HG03442 (cell line): Measurements from ENCODE around the gene PROX2.

Source experiments
- ATAC-seq: cut with Tn5 transposase; IDR thresholded peaks from one replicate; pipeline ENCODE4 v1.9.1; 2021; ENCODE audit warnings: mild to moderate bottlenecking, moderate library complexity; ENCODE audit not compliant: unreplicated experiment

The PROX2 gene

GRCh38 chr14:74882103-74882920, 6.4 kb upstream of the PROX2 start:
- ATAC-seq: peak; percentile 40

DNA sequence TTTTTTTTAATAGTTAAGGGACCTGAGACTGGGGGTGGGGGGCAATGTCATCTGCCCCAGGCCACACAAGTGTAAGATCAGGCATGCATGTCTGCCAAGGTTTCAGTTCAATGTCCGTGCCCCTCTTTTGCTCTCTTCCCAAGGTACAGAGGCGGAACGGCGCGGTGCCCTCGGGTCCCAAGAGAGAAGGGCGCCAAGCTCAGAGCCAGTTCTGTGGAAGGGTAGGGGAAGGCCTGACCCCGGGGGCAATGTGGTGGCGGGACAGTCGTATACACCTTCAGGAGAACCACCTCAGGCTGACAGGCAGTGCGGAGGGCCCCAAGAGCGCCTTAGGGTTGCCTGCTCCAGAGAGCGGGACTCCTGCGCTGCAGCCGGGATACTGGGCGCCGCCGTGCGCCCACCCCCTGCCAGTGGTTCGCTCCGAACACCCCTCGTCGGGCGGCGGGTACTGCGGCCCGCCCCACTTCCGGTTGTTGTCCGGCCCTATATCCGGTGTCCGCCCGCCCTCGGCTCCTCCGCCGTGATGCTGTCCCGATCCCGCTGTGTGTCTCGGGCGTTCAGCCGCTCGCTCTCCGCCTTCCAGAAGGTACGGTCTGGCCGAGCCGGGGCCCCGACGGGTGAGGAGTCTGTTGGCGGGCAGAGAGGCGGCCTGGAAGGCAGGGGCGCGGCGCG, 5.6 kb upstream of the PROX2 start, which contains the start of gene DLST:
DLST (plus strand) TSS at position 486 of the 672 bp plus-strand sequence; CDS start at position 524, 38 bp downstream.
- ATAC-seq: peak; percentile 88

DNA sequence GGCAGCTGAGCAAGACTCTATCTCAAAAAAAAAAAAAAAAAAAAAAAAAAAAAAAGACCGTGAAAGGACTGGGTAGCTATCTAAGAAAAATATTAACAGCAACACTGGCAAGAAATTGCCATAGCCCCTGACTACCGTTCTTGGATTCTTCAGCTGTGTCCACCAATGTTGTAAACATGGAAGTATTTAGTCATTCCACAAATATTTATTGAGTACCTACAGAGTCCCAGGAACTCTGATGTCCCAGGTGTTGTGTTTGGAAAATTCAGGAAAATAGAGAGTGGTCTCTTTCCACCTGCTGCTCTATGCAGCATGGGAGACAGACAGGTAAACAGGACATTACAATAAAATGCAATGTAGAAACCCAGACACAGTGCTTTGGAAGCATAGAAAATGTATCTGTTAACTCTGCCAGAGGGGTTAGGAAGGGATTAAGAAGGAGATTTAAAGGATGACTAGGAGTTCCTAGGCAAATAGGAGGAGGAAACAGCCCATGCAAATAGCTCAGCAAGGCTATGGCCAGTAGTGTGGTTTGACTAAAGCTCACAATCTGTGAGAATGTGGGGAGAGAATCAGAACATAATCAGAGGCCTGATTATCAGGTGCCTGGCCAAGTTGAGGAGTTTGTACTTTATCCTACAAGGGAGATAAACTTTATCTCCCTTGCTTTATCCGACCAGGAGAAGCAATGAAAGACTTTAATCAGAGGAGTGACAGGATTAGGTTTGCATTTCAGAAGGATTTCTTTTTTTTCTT, 3.7 kb upstream of the PROX2 start:
- ATAC-seq: no peak

DNA sequence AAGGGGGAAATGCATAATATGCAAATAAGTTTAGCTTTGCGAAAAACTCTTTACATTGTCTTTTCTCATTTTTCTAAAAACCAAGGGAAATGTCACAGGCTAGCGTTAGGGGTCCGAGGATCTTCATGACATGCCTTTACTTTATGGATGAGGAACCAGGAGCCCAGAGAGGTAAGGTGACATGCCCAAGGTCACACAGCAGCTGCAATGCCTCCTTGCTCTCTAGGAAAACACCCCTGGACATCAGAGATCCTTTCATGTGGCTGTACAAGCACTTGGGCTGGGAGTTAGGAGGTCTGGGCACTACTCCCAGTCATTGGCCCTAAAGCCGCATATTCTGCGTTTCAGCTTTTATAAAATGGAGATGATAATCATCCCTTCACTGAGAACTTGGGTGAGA, 741 bp downstream of the PROX2 start:
- no peak for ATAC-seq

DNA sequence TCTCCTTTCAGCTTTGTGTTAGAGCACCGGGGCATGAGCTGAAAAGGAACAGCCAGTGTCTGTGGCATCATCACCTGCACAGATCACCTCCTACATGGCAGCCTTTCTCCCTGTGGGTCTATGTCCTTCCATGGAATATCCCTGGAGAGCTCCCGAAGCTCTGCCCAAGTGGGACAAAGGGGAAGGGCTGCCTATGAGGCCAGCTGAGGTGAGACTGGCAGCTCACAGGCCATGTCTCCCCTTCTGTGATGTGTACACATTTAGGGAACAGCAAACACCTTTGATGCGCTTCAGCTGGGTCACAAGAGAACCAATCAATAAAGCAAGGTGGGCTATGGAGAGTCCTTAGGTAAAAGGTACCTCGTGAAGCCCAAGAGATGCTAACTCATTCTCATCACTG, 4.1 kb downstream of the PROX2 start:
- ATAC-seq: no peak

DNA sequence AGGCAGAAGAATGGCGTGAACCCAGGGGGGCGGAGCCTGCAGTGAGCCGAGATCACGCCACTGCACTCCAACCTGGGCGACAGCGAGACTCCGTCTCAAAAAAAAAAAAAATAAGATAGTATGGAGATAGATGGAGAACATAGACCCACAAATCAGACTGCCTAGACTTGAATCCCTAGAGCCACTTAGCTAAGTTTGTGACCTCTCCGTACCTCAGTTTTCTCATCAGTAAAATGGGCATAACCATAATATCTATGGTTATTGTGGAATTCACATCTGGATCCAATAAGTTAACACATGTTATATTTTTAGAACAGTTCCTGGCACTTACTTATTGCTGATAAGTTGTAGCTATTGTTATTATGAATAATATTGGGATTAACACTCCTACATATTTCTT, 7.2 kb downstream of the PROX2 start:
- no peak for ATAC-seq

GRCh38 chr14:74867673-74868072, 8.3 kb downstream of the PROX2 start:
- ATAC-seq: no peak

GRCh38 chr14:74866708-74867389, 9.1 kb downstream of the PROX2 start:
- no peak for ATAC-seq

DNA sequence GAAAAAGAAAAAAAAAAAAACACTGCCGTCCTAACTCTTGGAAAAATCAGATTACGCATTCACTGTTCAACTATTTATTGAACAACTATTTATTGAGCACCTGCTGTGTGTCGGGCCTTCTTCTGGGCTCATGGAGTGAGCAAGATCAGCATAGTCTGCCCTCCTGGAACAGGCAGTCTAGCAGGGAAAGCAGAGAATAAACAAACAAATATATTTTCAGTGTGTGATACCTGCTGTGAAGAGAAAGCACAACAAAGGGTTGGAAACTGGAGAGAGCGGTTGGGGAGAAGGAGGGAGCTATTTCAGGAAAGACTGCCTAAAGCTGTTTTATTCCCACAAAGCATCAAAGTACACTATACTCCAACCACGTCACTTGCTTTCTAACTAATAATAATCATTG, 10.8 kb downstream of the PROX2 start:
- ATAC-seq: no peak

DNA sequence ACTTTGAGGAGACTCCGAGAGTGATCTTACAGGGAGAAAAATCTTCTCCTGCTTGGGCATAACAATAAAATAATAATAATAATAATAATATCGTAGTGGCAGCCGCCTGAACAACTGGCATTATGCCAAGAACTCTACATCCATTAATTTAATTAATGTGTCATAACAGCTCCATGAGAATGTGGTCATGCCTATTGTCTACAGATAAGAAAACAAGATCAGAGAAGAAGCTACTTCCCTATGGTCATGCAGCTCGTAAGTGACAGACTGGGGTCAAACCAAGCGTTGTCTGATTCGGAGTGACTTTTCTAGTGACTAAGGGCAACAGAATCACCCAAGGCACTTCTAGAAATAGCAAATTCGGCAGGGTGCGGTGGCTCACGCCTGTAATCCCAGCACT, 11.7 kb downstream of the PROX2 start:
- ATAC-seq: no peak

- ATAC-seq: no peak
Observed at GRCh38 chr14:74863274-74863673, 12.7 kb downstream of the PROX2 start.

DNA sequence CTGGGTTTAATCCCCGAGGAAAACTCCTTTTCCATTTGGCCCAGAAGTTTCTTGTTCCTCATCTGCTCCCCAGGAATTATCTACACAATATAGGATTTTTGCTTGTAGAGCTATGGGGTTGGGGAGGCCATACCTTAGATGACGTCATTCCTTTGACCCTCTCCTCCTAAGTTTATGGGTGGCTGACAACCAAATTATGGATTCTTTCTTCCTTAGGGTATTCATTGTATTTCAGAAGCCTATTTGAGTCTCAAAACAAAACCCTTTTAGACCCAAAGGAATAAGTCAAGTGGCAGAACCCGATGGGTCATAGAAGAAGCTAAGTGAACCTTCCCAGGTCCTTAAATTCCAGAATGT, 14.2 kb downstream of the PROX2 start:
- ATAC-seq: no peak

DNA sequence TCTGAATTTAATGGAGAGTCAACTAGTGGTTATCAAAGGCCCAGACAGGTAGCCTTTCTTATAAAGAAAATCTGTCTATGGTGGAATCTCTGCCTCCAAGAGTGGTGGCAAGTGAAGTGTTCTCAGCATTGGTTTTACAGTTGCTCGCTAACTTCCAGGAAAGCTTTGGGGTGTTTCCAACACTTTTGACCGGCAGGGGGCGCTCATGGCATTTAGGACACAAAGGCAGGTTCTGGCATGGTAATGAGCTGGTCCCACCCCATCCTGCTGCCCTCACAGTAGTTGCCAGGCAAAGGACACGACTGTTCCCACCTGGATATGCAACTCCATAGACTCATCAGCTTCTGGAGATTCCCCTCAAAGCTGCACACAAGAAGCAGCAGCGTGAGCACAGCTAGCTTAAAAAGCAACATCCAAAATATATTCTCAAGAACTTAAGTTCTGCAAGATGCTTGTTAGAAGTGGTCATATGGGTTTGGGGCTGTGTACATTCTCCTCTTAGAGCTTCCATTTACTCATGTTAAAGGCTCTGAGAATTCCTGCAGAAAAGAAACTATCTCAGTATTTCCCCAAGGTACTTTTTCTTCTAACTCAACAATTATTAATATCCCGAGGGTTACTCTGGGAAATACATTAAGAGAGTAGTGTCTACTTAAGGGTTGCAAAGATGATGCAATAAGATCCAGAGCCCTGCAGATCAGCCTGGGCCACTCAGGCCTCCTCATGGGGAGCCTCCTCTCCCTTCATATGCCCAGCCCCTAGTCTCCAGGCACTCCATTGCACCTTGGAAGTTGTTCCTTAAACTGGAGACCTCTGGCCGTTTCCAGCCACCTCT, 14.8 kb downstream of the PROX2 start:
- ATAC-seq: no peak

DNA sequence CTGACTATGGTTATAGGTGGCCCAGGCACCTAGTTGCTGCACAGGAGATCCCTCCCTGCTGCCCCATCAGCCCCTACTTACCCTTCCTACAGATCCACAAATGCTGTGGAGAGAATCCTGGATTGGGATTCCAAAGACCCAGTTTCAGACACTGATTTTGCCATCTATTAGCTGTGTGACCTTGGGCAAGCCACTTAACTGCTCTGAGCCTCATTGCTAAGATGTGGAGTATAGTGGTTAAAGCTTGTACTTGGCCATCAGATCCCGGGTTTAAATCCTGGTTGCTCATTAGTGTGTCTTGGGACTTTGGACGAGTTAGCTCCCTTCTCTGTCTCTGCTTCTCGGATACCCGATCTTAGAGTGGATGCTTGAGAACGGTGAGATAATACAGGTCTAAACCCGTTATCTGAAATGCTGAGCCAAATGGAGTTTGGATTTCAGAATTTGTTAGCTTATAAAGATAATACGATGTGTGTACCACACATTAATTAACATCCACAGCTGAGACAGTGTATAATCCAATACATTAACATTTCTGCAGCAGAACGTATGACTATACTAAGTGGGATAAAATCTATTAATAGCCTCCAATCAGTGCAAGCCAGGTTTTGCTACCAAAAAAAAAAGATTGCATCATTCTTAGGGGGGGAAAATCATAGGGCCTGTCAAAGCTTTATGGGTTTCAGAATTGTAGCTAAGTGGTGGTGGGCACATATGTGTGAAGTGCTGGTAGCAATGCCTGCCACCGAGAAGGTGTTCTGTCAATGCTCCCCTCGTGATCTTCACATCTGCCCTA, 16.0 kb downstream of the PROX2 start:
- no peak for ATAC-seq

GRCh38 chr14:74858022-74858421, 17.9 kb downstream of the PROX2 start:
- no peak for ATAC-seq

GRCh38 chr14:74856366-74856765, 19.6 kb downstream of the PROX2 start:
- ATAC-seq: no peak

- ATAC-seq: no peak
Observed at GRCh38 chr14:74855945-74856344, 20.0 kb downstream of the PROX2 start.

DNA sequence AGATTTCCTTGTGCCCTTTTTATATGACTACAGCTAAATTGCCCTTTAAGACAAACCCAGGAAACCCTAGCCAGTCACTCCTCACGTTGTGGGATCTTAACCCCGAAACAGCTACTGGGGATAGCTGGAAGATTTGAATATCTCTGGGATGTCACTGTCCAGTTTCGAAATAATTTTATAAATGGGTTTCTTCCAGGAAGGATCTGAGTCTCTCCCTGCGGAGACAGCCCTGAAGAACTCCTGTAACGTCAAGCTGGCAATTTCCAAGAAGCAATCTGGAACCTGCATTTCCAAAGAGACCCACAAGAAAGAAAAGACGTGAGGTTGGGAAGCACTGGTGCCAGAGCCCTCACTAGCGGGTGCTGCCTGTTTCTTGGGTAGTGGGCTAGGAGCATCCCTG, 20.9 kb downstream of the PROX2 start:
- no peak for ATAC-seq

GRCh38 chr14:74853581-74853980, 22.4 kb downstream of the PROX2 start:
- ATAC-seq: no peak
